K562 (cell line): Measurements from ENCODE around the gene CHRDL2. TPM values are rescaled to one million over a fixed set of nuclear protein-coding genes. Genes with fewer than 3 reads are reported as not detected.
A peak's percentile ranks its signal among the peaks of the same experiment; 100 is the strongest.

Experiments
- ARID2 ChIP-seq: fragments of 450-650 bp; IDR thresholded peaks from 2 replicates; pipeline ENCODE4 v1.6.1; 2017; ENCODE audit warnings: antibody characterized with exemption, mild to moderate bottlenecking
- CEBPG ChIP-seq, 3 experiments: fragments of 200-800 bp in 1 of 3; sonication (Bioruptor generic) in 1 of 3; sonication (generic) in 1 of 3; formaldehyde crosslinking in 1 of 3; IDR thresholded peaks in 2 of 3; conservative IDR thresholded peaks in 1 of 3; 2 replicates each; pipeline versions ENCODE4 v1.6.1 to v1.8.0; 2016 to 2022; ENCODE audit warnings: missing compliant biosample characterization in 2 of 3, missing genetic modification characterization in 2 of 3, mild to moderate bottlenecking in 1 of 3, missing genetic modification reagents in 1 of 3
- ERF ChIP-seq: fragments of 450-650 bp; formaldehyde crosslinking; IDR thresholded peaks from 2 replicates; pipeline ENCODE4 v1.4.0; 2020; ENCODE audit warnings: mild to moderate bottlenecking, mixed read lengths
- FOXK1 ChIP-seq: sonication (generic); formaldehyde crosslinking; IDR thresholded peaks from 2 replicates; pipeline ENCODE4 v1.8.0; 2022; ENCODE audit warnings: missing genetic modification reagents, mild to moderate bottlenecking, borderline replicate concordance
- HOMEZ ChIP-seq: fragments of 250-450 bp; sonication (Bioruptor Pico); IDR thresholded peaks from 2 replicates; pipeline ENCODE4 v1.4.0; 2020; ENCODE audit warnings: mild to moderate bottlenecking, moderate library complexity
- NONO ChIP-seq, 2 experiments: fragments of 200-400 bp in 1 of 2; fragments of 450-650 bp in 1 of 2; formaldehyde crosslinking in 1 of 2; IDR thresholded peaks; 2 replicates each; pipeline ENCODE4 v1.6.1; 2017; ENCODE audit warnings: low read depth in 2 of 2, mild to moderate bottlenecking in 2 of 2, moderate library complexity in 2 of 2, low read length in 1 of 2
- PHB ChIP-seq: fragments of 250-450 bp; sonication (Bioruptor Pico); IDR thresholded peaks from 2 replicates; pipeline ENCODE4 v1.5.0; 2021
- POLR2B ChIP-seq: fragments of 450-650 bp; IDR thresholded peaks from 2 replicates; pipeline ENCODE4 v1.6.1; 2018; ENCODE audit warnings: low read depth; ENCODE audit not compliant: partially characterized antibody
- RBM17 ChIP-seq: fragments of 200-400 bp; formaldehyde crosslinking; IDR thresholded peaks from 2 replicates; pipeline ENCODE4 v1.6.1; 2017; ENCODE audit warnings: low read depth, mild to moderate bottlenecking, low read length, borderline replicate concordance
- SIN3A ChIP-seq, 2 experiments: fragments of 150-350 bp in 1 of 2; IDR thresholded peaks; 2 replicates each; pipeline ENCODE4 v1.6.1; 2011 to 2016; ENCODE audit warnings: borderline replicate concordance in 2 of 2, low read depth in 2 of 2, low read length in 2 of 2, mild to moderate bottlenecking in 2 of 2, moderate library complexity in 2 of 2; ENCODE audit not compliant: control insufficient read depth in 1 of 2
- U2AF1 ChIP-seq: fragments of 200-400 bp; formaldehyde crosslinking; optimal IDR thresholded peaks from 2 replicates; pipeline ENCODE3; 2017; ENCODE audit warnings: mild to moderate bottlenecking, low read depth, low read length, moderate library complexity
- VEZF1 ChIP-seq: fragments of 200-800 bp; sonication (Bioruptor generic); IDR thresholded peaks from 2 replicates; pipeline ENCODE4 v1.6.1; 2017; ENCODE audit warnings: missing genetic modification characterization, missing compliant biosample characterization
- polyA plus RNA-seq, 8 experiments: library from polyadenylated mRNA; depleted of rRNA in 4 of 8; stranded (reverse) in 5 of 8; unstranded in 3 of 8; fragments of >200 nt; fragmentation: Nextera tagmentation in 2 of 8; fragmentation: Illumina TruSeq in 1 of 8; extraction: Ambion mirVana in 2 of 8; extraction: Trizol in 1 of 8; gene quantifications; 2 replicates each; pipeline versions ENCODE4 v1.2.1 to v1.2.3, GENCODE V29; 2011 to 2014; ENCODE audit warnings: inconsistent platforms in 1 of 8, missing spikeins in 1 of 8
- total RNA-seq, 7 experiments: library from RNA; depleted of rRNA in 6 of 7; stranded (reverse); fragments of >200 nt in 6 of 7; fragmentation: Illumina TruSeq in 2 of 7; extraction: Trizol in 2 of 7; gene quantifications; 2 replicates each; pipeline versions ENCODE4 v1.2.1 to v1.2.3, GENCODE V29; 2011 to 2021; ENCODE audit warnings: low replicate concordance in 1 of 7
- TF ChIP-seq, protein P1 (sequence below): fragments of 250-450 bp; sonication (Bioruptor Pico); IDR thresholded peaks from 2 replicates; pipeline ENCODE4 v1.4.0; 2020

The CHRDL2 gene
- total and polyA plus RNA-seq, 9 of the 15 experiments (the other 6 are each of a cell fraction or from before 2014, with no cell fraction given) = not detected

DNA sequence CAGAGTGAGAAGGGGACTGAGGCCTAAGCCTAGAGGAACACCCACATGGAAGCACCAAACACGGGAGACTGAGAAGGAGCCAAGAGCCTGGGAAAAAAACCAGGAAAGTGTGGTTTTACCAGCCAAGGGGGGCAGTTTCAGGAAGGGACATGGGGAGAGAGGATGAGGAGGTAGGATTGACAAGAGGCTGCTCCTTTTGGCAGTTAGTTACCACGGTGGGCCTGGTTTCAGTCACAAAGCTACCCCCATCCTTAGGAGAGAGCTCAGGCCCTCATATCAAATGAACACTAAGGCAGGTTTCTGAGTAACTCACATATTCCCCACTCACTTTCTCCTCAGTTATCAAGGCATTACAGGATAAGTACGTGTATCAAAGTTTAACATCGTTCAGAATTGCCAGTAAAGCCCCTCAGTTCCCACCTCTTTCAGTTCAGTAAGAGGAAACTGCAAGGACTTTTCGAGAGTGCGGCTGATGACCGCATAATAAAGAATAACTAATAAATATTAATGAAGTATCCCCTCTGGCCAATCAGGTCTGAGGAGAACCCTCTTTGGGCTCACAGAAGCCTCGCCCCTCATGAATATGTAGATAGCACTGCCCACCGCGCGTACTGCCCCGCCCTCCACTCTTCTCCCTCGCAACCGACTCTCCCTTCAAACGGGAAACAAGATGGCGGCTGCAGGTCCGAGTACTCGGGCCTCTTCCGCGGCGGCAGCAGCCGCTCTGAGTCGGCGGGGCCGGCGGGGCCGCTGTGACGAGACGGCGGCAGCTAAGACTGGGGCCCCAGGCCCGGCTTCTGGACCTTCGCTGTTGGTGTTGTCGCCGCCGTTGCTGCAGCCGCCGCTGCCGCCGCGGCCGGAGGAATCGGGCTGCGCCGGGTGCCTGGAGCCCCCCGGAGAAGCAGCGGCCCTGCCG lies 17.2 kb upstream of the CHRDL2 start, which contains the start of gene RNF169 (continued):
- TF ChIP-seq SIN3A (IDR thresholded peaks at IDR 0.05; ENCODE audit: borderline replicate concordance in 2 of 2, control insufficient read depth in 1 of 2, low read depth in 2 of 2, low read length in 2 of 2) (0 out of 4 replicates have a peak, but pooled peaks of 1 of the 2 experiments have one; percentile 55), CEBPG (CRISPR knock-in tag; IDR thresholded peaks at IDR 0.05) (no peak), CEBPG (tag; conservative IDR thresholded peaks at IDR 0.05 in 1 of 2, IDR thresholded peaks at IDR 0.05 in 1 of 2) (no peak), ARID2 (no peak), POLR2B (peak; percentile 59), FOXK1 (CRISPR knock-in tag) (0 out of 2 replicates have a peak, but pooled peaks have one; percentile 24), RBM17 (no peak), NONO (IDR thresholded peaks at IDR 0.05; ENCODE audit: low read depth in 2 of 2, low read length in 1 of 2) (peak; percentile 31 to 84; a peak in 2 of 4 replicates), VEZF1 (CRISPR knock-in tag) (peak; percentile 92), U2AF1 (peak; percentile 29), HOMEZ (no peak), PHB (no peak), ERF (CRISPR knock-in tag) (peak; percentile 40; the same call in 1 of the 2 replicates)
- TF ChIP-seq, protein P1, sequence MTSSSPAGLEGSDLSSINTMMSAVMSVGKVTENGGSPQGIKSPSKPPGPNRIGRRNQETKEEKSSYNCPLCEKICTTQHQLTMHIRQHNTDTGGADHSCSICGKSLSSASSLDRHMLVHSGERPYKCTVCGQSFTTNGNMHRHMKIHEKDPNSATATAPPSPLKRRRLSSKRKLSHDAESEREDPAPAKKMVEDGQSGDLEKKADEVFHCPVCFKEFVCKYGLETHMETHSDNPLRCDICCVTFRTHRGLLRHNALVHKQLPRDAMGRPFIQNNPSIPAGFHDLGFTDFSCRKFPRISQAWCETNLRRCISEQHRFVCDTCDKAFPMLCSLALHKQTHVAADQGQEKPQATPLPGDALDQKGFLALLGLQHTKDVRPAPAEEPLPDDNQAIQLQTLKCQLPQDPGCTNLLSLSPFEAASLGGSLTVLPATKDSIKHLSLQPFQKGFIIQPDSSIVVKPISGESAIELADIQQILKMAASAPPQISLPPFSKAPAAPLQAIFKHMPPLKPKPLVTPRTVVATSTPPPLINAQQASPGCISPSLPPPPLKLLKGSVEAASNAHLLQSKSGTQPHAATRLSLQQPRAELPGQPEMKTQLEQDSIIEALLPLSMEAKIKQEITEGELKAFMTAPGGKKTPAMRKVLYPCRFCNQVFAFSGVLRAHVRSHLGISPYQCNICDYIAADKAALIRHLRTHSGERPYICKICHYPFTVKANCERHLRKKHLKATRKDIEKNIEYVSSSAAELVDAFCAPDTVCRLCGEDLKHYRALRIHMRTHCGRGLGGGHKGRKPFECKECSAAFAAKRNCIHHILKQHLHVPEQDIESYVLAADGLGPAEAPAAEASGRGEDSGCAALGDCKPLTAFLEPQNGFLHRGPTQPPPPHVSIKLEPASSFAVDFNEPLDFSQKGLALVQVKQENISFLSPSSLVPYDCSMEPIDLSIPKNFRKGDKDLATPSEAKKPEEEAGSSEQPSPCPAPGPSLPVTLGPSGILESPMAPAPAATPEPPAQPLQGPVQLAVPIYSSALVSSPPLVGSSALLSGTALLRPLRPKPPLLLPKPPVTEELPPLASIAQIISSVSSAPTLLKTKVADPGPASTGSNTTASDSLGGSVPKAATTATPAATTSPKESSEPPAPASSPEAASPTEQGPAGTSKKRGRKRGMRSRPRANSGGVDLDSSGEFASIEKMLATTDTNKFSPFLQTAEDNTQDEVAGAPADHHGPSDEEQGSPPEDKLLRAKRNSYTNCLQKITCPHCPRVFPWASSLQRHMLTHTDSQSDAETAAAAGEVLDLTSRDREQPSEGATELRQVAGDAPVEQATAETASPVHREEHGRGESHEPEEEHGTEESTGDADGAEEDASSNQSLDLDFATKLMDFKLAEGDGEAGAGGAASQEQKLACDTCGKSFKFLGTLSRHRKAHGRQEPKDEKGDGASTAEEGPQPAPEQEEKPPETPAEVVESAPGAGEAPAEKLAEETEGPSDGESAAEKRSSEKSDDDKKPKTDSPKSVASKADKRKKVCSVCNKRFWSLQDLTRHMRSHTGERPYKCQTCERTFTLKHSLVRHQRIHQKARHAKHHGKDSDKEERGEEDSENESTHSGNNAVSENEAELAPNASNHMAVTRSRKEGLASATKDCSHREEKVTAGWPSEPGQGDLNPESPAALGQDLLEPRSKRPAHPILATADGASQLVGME (CRISPR knock-in tag) = 0 out of 2 replicates have a peak, but pooled peaks have one; percentile 30
